Keratinocyte (primary cell): ENCODE data around the gene HPSE2.
"Not testable (repeated sequence)": the region's sequence is repeated elsewhere in the genome, so short reads cannot be mapped to it uniquely, and the experiment has no call there.

Source experiments
- EZH2 ChIP-seq: IDR thresholded peaks from one replicate; pipeline ENCODE4 v1.6.1; 2012; ENCODE audit warnings: inconsistent platforms, mild to moderate bottlenecking, low read length, moderate library complexity
- TF ChIP-seq, protein P1 (sequence below), 3 experiments: IDR thresholded peaks in 1 of 3; conservative IDR thresholded peaks in 1 of 3; optimal IDR thresholded peaks in 1 of 3; 2 replicates in 2 of 3; 3 replicates in 1 of 3; pipeline versions ENCODE3 to v1.5.1; 2011; ENCODE audit warnings: low read length in 3 of 3, mild to moderate bottlenecking in 3 of 3, moderate library complexity in 2 of 3, control low read depth in 1 of 3, inconsistent platforms in 1 of 3; ENCODE audit not compliant: insufficient read depth in 2 of 3; ENCODE audit errors: extremely low read depth in 1 of 3

DNA sequence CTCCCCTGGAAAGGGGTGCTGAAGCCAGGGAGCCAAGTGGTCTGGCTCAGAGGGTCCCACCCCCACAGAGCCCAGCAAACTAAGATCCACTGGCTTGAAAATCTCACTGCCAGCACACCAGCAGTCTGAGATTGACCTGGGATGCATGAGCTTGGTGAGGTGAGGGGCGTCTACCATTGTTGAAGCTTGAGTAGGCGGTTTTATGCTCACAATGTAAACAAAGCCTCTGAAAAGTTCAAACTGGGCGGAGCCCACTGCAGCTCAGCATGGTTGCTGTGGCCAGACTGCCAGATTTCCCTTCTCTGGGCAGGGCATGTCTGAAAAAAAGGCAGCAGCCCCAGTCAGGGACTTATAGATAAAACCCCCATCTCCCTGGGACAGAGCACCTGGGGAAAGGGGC lies 102.8 kb downstream of the HPSE2 start:
- TF ChIP-seq, protein P1, sequence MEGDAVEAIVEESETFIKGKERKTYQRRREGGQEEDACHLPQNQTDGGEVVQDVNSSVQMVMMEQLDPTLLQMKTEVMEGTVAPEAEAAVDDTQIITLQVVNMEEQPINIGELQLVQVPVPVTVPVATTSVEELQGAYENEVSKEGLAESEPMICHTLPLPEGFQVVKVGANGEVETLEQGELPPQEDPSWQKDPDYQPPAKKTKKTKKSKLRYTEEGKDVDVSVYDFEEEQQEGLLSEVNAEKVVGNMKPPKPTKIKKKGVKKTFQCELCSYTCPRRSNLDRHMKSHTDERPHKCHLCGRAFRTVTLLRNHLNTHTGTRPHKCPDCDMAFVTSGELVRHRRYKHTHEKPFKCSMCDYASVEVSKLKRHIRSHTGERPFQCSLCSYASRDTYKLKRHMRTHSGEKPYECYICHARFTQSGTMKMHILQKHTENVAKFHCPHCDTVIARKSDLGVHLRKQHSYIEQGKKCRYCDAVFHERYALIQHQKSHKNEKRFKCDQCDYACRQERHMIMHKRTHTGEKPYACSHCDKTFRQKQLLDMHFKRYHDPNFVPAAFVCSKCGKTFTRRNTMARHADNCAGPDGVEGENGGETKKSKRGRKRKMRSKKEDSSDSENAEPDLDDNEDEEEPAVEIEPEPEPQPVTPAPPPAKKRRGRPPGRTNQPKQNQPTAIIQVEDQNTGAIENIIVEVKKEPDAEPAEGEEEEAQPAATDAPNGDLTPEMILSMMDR (optimal IDR thresholded peaks at IDR 0.05 in 1 of 3, IDR thresholded peaks at IDR 0.05 in 1 of 3, conservative IDR thresholded peaks at IDR 0.05 in 1 of 3; ENCODE audit: extremely low read depth in 1 of 3, insufficient read depth in 2 of 3, low read length in 3 of 3) = not testable (repeated sequence)
- not testable (repeated sequence) for TF ChIP-seq EZH2
